B cell (primary cell): ENCODE measurements around the gene GUCD1.

Source experiments
- EZH2 ChIP-seq: IDR thresholded peaks from 2 replicates; pipeline ENCODE4 v1.6.1; 2012; ENCODE audit warnings: borderline replicate concordance, low read depth, mild to moderate bottlenecking, moderate library complexity, low read length; ENCODE audit not compliant: insufficient read depth, poor library complexity, severe bottlenecking
- TF ChIP-seq, protein P1 (sequence below): fragments of 200-600 bp; IDR thresholded peaks from one replicate; pipeline ENCODE4 v1.8.0; 2022; ENCODE audit warnings: antibody characterized with exemption, mild to moderate bottlenecking

DNA sequence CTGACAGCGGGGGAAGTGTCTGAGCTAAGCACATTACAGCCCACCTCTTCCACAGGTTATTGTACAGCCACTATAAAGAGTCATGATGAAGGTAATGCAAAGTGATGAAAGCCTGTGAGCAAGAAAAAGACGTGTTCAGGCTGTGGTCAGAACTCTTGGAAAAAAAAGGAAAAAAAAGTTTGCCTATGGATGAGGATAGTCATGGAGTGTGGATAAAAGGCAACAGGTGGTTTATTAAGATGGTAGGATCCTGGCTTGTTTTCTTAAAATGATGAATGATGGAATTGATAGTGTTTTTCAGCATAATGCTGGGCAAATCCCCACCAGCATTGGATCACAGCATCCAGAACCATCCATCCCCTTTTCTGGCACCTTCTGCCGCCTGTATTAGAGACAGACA lies 36.7 kb downstream of the GUCD1 start:
- TF ChIP-seq, protein P1, sequence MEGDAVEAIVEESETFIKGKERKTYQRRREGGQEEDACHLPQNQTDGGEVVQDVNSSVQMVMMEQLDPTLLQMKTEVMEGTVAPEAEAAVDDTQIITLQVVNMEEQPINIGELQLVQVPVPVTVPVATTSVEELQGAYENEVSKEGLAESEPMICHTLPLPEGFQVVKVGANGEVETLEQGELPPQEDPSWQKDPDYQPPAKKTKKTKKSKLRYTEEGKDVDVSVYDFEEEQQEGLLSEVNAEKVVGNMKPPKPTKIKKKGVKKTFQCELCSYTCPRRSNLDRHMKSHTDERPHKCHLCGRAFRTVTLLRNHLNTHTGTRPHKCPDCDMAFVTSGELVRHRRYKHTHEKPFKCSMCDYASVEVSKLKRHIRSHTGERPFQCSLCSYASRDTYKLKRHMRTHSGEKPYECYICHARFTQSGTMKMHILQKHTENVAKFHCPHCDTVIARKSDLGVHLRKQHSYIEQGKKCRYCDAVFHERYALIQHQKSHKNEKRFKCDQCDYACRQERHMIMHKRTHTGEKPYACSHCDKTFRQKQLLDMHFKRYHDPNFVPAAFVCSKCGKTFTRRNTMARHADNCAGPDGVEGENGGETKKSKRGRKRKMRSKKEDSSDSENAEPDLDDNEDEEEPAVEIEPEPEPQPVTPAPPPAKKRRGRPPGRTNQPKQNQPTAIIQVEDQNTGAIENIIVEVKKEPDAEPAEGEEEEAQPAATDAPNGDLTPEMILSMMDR = no peak
- no peak for TF ChIP-seq EZH2
